KMS-11 (cell line): ENCODE results near the gene FLAD1.

Experiments
- H2AFZ ChIP-seq: fragments of 200-600 bp; sonication (generic); 2 replicates; pipeline ENCODE4 v1.6.1; 2016; ENCODE audit warnings: antibody characterized with exemption, mixed run types, low read depth
- H3K27ac ChIP-seq: fragments of 200-600 bp; sonication (generic); 2 replicates; pipeline ENCODE4 v1.6.1; 2016; ENCODE audit warnings: mild to moderate bottlenecking, mixed run types
- H3K27me3 ChIP-seq: fragments of 200-600 bp; sonication (generic); 2 replicates; pipeline ENCODE4 v1.6.1; 2017; ENCODE audit warnings: mild to moderate bottlenecking, low read depth, mixed run types, moderate library complexity; ENCODE audit not compliant: insufficient read depth
- H3K36me3 ChIP-seq: fragments of 200-600 bp; sonication (generic); 2 replicates; pipeline ENCODE4 v1.6.1; 2017; ENCODE audit warnings: mild to moderate bottlenecking, mixed run types; ENCODE audit not compliant: insufficient read depth
- H3K4me1 ChIP-seq: fragments of 200-600 bp; sonication (generic); 2 replicates; pipeline ENCODE4 v1.6.1; 2016; ENCODE audit warnings: mild to moderate bottlenecking, low read depth, mixed run types; ENCODE audit not compliant: poor library complexity, severe bottlenecking
- H3K4me2 ChIP-seq: fragments of 200-600 bp; sonication (generic); 2 replicates; pipeline ENCODE4 v1.7.0; 2016; ENCODE audit warnings: mild to moderate bottlenecking, mixed run types
- H3K4me3 ChIP-seq: fragments of 200-600 bp; sonication (generic); IDR thresholded peaks from 2 replicates; pipeline ENCODE4 v1.6.1; 2017; ENCODE audit warnings: low read depth, low read length, mixed read lengths; ENCODE audit not compliant: insufficient read depth
- H3K79me2 ChIP-seq: fragments of 200-600 bp; sonication (generic); 2 replicates; pipeline ENCODE4 v1.6.1; 2016; ENCODE audit warnings: low read depth, mixed run types; ENCODE audit not compliant: insufficient read depth
- H3K9ac ChIP-seq: fragments of 200-600 bp; sonication (generic); 2 replicates; pipeline ENCODE4 v1.6.1; 2016; ENCODE audit warnings: mild to moderate bottlenecking, mixed run types
- H4K20me1 ChIP-seq: fragments of 200-600 bp; sonication (generic); 2 replicates; pipeline ENCODE4 v1.6.1; 2016; ENCODE audit warnings: mild to moderate bottlenecking, mixed run types; ENCODE audit not compliant: insufficient read depth
- TF ChIP-seq, protein P1 (sequence below): fragments of 200-600 bp; sonication (generic); conservative IDR thresholded peaks from 2 replicates; pipeline ENCODE4 v1.6.1; 2017; ENCODE audit warnings: low read depth, mild to moderate bottlenecking, antibody characterized with exemption, low read length, moderate library complexity, mixed read lengths

The FLAD1 gene

DNA sequence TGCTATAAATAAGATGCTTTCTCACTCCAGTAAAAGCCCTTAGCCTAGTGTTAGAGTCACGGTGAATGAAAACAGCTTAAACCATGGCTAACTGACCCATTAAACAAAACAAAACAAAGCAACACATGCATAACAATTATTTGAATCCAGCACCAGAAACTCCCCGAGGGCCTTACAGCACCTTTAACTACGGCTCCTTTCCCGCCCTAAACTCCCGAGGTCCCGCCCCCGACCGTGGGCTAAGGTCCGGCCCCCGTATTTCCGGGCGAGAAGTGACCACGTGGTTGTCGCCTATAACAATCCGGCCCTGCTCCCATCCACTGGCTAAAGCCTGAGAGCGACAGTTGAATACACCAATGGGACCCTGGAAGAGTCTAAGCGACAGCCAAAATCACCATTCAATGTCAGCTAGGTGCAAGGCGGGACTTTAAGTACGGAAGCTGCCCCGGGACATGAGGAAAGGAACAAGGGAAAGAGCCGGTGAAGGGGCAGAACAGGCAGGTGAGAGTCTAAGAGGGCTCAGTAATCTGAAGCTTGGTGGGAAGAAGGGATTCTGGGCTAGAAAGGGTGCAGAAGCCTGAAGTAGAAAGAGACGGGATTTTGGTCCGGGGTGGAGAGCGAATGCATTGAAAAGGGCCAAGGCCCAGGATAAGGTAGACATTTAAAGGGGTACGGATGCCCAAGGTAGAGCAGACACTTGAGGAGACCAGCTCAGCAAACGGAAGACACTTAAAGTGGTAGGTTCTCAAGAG lies at the start of gene FLAD1:
TSS of gene FLAD1 (plus strand) at position 448 of the 752 bp plus-strand sequence. CDS start 351 bp downstream, outside the sequence.
- Histone ChIP-seq H3K4me1 (peaks cover 28% of the 10 kb centered on the region), H2AFZ (peak within 1 kb of the TSS; percentile 47), H3K27ac (peak within 1 kb of the TSS; percentile 38), H3K79me2 (peaks cover 81% of the 10 kb centered on the region), H3K36me3 (peaks cover 15% of the 10 kb centered on the region; the same call in 1 of the 2 replicates), H4K20me1 (no peaks in the 10 kb centered on the region), H3K4me3 (peak within 1 kb of the TSS; percentile 98), H3K4me2 (peak within 1 kb of the TSS; percentile 99), H3K9ac (peak within 1 kb of the TSS; percentile 51), H3K27me3 (no peaks in the 10 kb centered on the region)
- TF ChIP-seq, protein P1, sequence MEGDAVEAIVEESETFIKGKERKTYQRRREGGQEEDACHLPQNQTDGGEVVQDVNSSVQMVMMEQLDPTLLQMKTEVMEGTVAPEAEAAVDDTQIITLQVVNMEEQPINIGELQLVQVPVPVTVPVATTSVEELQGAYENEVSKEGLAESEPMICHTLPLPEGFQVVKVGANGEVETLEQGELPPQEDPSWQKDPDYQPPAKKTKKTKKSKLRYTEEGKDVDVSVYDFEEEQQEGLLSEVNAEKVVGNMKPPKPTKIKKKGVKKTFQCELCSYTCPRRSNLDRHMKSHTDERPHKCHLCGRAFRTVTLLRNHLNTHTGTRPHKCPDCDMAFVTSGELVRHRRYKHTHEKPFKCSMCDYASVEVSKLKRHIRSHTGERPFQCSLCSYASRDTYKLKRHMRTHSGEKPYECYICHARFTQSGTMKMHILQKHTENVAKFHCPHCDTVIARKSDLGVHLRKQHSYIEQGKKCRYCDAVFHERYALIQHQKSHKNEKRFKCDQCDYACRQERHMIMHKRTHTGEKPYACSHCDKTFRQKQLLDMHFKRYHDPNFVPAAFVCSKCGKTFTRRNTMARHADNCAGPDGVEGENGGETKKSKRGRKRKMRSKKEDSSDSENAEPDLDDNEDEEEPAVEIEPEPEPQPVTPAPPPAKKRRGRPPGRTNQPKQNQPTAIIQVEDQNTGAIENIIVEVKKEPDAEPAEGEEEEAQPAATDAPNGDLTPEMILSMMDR, result no peak

- TF ChIP-seq, protein P1, result no peak
- Histone ChIP-seq H4K20me1 (no peaks in the 10 kb centered on the region), H3K27me3 (no peaks in the 10 kb centered on the region), H3K9ac (no peak overlapping the region), H3K4me3 (no peak overlapping the region), H3K4me1 (peaks cover 37% of the 10 kb centered on the region), H3K27ac (no peak overlapping the region), H3K36me3 (no peaks in the 10 kb centered on the region), H3K4me2 (no peak overlapping the region; the same call in 1 of the 2 replicates), H2AFZ (no peak overlapping the region), H3K79me2 (peaks cover 27% of the 10 kb centered on the region)
These were observed 48.7 kb upstream of the FLAD1 start for GRCh38 chr1:154934358-154934948.

DNA sequence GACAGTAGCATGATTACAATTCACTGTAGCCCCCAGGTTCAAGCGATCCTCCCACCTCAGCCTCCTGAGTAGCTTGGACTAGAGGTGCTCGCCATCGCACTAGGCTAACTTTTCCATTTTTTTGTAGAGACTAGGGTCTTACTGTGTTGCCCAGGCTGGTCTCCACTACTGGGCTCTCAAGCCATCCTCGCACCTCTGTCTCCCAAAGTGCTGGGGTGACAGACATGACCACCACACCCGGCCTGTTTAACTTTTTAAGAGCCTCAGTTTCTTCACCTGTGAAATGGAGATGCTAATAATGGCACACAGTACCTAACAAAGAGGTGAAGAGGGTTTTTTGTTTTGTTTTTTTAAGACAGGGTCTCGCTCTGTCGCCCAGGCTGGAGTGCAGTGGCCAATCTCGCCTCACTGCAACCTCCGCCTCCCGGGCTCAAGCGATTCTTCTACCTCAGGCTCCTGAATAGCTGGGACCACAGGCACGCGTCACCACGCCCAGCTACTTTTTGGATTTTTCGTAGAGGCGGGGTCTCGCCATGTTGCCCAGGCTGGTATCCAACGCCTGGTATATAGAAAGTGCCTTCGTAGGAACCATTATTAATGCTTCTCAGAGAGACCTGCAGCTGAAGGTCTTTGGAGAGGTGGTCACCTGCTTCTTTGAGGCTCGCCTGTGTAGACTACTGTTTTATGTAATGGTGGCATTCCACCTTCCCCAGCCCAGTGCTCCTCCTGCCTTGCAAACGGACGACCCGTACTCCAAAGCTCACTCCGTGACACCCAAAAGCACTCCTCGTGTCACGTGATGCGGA lies 47.2 kb upstream of the FLAD1 start:
- H3K4me2 ChIP-seq, result peak overlapping the region; percentile 86
- peaks cover 52% of the 10 kb centered on the region for H3K4me1 ChIP-seq
- no peaks in the 10 kb centered on the region for H4K20me1 ChIP-seq
- H3K27me3 ChIP-seq, result no peaks in the 10 kb centered on the region
- peak overlapping the region; percentile 56 for H2AFZ ChIP-seq
- TF ChIP-seq, protein P1, result no peak
- H3K36me3 ChIP-seq, result no peaks in the 10 kb centered on the region
- peak overlapping the region; percentile 86 for H3K9ac ChIP-seq
- H3K4me3 ChIP-seq, result peak overlapping the region; percentile 98
- H3K27ac ChIP-seq, result peak overlapping the region; percentile 84
- H3K79me2 ChIP-seq, result peaks cover 27% of the 10 kb centered on the region

DNA sequence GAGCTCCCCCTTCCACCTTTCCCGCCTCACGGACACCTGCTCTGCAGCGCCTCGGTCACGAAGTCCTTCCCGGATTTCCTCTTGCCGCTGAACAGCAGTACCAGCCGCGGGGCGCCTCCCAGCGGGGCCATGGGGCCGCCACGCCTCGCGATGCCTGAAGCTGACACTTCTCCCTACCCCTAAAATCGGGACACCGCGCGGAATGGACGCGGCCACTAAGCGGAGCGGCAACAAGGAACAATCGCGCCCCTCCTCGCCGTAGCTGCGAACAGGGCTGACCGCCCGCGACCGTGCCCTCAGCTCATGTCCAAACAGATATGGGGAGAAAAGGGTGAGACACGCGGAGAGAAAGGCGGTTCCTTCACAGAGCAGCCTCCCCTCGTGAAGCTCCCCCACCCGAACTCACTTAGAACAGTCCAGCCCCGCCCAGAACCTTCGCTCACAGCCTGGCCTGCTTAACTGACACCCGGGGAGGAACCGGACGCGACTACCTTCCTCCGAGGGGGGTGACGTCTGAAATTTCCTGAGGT lies 46.5 kb upstream of the FLAD1 start, which contains the start of gene PMVK:
TSS of gene PMVK (minus strand) at position 165 of the 530 bp plus-strand sequence. CDS start at position 131, 34 bp downstream.
- Histone ChIP-seq H3K36me3 (no peaks in the 10 kb centered on the region), H3K79me2 (peaks cover 27% of the 10 kb centered on the region), H3K9ac (peak within 1 kb of the TSS; percentile 86), H3K27ac (peak within 1 kb of the TSS; percentile 84), H2AFZ (peak within 1 kb of the TSS; percentile 56), H3K27me3 (no peaks in the 10 kb centered on the region), H3K4me1 (peaks cover 58% of the 10 kb centered on the region), H3K4me3 (peak within 1 kb of the TSS; percentile 98), H3K4me2 (peak within 1 kb of the TSS; percentile 86), H4K20me1 (no peaks in the 10 kb centered on the region)
- TF ChIP-seq, protein P1, result peak; percentile 82
